Naive thymus-derived CD8-positive, alpha-beta T cell (primary cell): ENCODE measurements around the gene SNCB. TPM values are rescaled to one million over a fixed set of nuclear protein-coding genes. Genes with fewer than 3 reads are reported as not detected.
A peak's percentile ranks its signal among the peaks of the same experiment; 100 is the strongest.

Experiments
- ATAC-seq, 2 donors: fragments of 150-1000 bp; cut with Tn5 transposase in 1 of 2; sonication (Bioruptor Pico), chemical (Tn5 transposase) in 1 of 2; 1 replicate in 1 of 2; 2 replicates in 1 of 2; pipeline ENCODE4 v1.10.0; 2021; ENCODE audit warnings: mild to moderate bottlenecking in 2 of 2, moderate library complexity in 2 of 2
- POLR2A ChIA-PET: fragments of 350-600 bp; sonication (Branson Sonifier 250); formaldehyde crosslinking; loops from one replicate; lab custom pipeline; 2021; ENCODE audit warnings: antibody characterized with exemption; lab: Charles Lee
- DNase-seq, 10 donors: peaks; one replicate each; pipeline versions ENCODE4 v3.0.0 to v3.0.0-alpha.2; 2020 to 2022
- H3K27ac Mint-ChIP-seq, 10 donors: one replicate each; pipeline ENCODE4 v1.8.0; 2020 to 2022; ENCODE audit warnings: mild to moderate bottlenecking in 10 of 10, mixed read lengths in 10 of 10, moderate library complexity in 4 of 10, inconsistent platforms in 1 of 10
- H3K27me3 Mint-ChIP-seq, 5 donors: one replicate each; pipeline ENCODE4 v1.8.0; 2021 to 2022; ENCODE audit warnings: mixed read lengths in 5 of 5
- H3K36me3 Mint-ChIP-seq, 3 donors: one replicate each; pipeline ENCODE4 v1.8.0; 2020 to 2022; ENCODE audit warnings: mixed read lengths in 3 of 3, mild to moderate bottlenecking in 2 of 3, inconsistent platforms in 1 of 3
- H3K4me1 Mint-ChIP-seq, 4 donors: one replicate each; pipeline ENCODE4 v1.8.0; 2021 to 2022; ENCODE audit warnings: mixed read lengths in 4 of 4
- H3K4me3 Mint-ChIP-seq, 10 donors: one replicate each; pipeline ENCODE4 v1.8.0; 2020 to 2022; ENCODE audit warnings: mild to moderate bottlenecking in 10 of 10, mixed read lengths in 10 of 10, moderate library complexity in 6 of 10, inconsistent platforms in 1 of 10
- H3K9me3 Mint-ChIP-seq, 9 donors: one replicate each; pipeline ENCODE4 v1.8.0; 2020 to 2022; ENCODE audit warnings: mixed read lengths in 9 of 9, mild to moderate bottlenecking in 3 of 9, inconsistent platforms in 1 of 9, moderate library complexity in 1 of 9
- polyA plus RNA-seq, 3 donors: library from polyadenylated mRNA; unstranded; fragments of 300-500 nt; fragmentation: Illumina TruSeq; gene quantifications; one replicate each; pipeline ENCODE4 v1.2.3, GENCODE V29; 2021
- total RNA-seq, 8 experiments: library from RNA in 2 of 8; stranded (reverse) in 2 of 8; gene quantifications; one replicate each; pipeline ENCODE4 v1.2.3 and lab custom pipeline; 2021 to 2026

Gene SNCB
- not detected for total RNA-seq
- not detected for polyA plus RNA-seq
- 0 to 0.98 (median 0) reads per million in 6 experiments for total RNA-seq (lab: John Stamatoyannopoulos, UW)

DNA sequence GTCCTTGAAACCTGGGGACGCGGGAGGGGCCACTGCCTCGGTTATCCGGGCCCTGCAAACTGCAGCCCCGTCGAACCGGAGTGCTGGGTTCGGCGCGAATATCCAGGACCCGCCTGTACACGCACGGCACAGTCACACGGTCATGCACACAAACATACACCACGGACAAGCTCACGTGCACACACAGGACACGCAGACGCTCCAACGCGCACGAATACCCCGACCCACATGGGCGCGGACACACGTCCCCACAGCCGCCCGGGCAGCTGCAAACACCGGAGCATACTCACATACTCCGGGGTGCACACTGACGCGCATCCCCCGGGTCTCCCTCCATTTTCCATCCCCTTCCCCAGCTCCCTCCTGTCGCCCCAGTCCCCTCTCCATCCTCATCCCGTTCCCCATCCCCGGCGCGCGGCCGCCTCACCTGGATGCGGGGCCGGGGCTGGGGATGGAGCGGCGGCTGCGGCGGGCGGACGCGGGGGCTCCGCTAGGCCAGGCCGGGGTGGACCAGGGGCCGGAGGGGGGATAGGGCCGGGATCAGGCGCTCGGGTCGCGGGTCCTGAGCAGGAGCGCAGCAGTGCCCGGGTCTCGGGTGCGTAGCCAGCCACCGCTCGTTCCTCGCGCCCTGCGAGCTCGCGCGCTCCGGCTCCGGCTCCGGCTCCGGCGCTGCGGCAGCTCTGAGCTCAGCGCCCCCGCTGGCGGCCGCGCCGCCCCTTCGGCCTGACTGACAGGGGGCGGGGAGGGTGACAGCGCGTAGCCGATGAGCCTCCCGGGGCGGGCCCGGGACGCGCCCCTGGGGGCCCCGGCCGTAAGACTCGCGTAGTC is at the start of gene SNCB, which contains the start of gene EIF4E1B:
Gene SNCB, minus strand, starts transcription at position 682 of the 828 bp plus-strand sequence. CDS start 880 bp downstream, outside the sequence.
Gene EIF4E1B, plus strand, starts transcription at position 823 of the 828 bp plus-strand sequence. CDS start 12,113 bp downstream, outside the sequence.
- Mint-ChIP-seq H3K27me3 (peaks cover 33 to 81% (median 61%) of the 10 kb centered on the region in 5 donors), H3K36me3 (peaks cover 0 to 3% (median 0%) of the 10 kb centered on the region in 3 donors), H3K27ac (peak within 1 kb of the TSS in 1 of 10 donors; percentile 1), H3K4me3 (peak within 1 kb of the TSS; percentile 53 to 75 (median 70)), H3K4me1 (peaks cover 10 to 27% (median 22%) of the 10 kb centered on the region in 4 donors), H3K9me3 (peaks cover 0 to 2% (median 0%) of the 10 kb centered on the region in 9 donors)
- ATAC-seq, result peak; percentile 91 to 96
- DNase-seq, result peak in 9 of 10 donors; percentile 32 to 57 (median 51)
- POLR2A ChIA-PET, result interaction anchor here (0.9 to 1.5 kb wide), 3 partner anchors 19 to 93 kb away, joined by 3 to 5 read pairs (median 3); partner anchors contain the start of gene RNF44

DNA sequence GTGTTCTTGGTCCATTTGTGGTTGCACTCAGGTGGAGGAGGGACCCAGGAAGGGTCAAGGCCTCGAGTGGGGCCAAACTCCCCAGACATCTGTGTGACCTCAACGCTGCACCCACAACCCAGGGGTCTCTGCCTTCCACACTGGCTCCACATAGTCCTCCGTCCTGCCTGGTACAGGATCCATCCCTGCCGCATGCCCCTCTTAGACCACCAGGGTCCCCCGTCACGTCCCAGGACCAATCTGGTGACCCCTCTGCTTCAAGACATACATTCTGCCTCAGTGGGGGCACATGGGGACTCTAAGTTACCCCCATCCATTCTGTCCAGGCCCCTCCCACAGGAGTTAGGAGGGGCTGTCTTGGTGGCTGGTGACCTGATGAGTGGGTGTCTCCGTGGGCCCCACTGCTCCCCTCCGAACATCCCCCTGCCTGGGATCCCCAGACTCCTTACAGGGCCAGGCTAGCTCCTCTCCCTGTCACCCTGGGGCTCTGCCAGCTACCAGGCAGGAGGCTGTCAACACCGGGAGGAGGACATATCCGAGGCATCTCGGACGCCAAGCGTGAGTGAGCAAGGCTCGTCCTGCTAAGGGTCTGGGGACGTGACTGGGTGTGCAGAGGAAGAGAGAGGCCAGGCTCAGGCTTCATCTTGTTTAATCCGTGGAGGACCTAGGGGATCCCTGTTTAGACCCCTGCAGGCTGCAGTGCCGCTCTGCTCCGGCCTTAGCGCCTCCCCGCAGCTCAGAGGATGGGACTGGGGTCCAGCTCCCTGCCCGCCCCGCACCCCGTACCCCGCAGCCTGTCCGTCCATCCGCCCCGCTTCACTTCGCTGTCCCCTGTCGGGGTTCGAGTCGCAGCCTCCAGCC is 49.3 kb upstream of the SNCB start:
- Mint-ChIP-seq H3K9me3 (peaks cover 0 to 13% (median 4%) of the 10 kb centered on the region in 9 donors), H3K4me1 (peaks cover 0 to 1% (median 0%) of the 10 kb centered on the region in 4 donors), H3K4me3 (no peak overlapping the region), H3K27ac (no peak overlapping the region), H3K36me3 (peaks cover 0 to 9% (median 4%) of the 10 kb centered on the region in 3 donors), H3K27me3 (peaks cover 22 to 74% (median 52%) of the 10 kb centered on the region in 5 donors)
- ATAC-seq (no peak), DNase-seq (no peak)
- POLR2A ChIA-PET, result no interaction called here

DNA sequence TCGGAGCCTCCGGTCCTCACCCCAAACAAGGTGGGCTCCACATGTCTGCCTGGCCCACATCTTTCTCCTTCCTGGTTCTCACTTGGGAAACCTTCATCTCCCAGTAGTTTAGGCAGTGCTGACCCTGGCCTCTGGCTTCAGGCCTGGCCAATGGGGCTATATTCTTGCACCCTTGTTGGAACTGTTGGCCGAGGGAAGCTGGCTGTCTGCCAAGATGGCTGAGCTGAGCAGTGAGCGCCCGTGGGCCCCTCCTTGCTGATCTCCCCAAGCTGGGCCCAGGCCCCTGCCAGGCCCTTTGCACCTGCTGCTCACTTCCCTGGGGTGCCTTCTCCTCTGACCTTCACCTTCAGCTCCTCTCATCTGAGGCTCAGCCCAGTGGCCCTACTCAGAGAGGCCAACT is 48.2 kb upstream of the SNCB start:
- Mint-ChIP-seq H3K36me3 (peaks cover 0 to 3% (median 0%) of the 10 kb centered on the region in 3 donors), H3K4me1 (peaks cover 0 to 1% (median 0%) of the 10 kb centered on the region in 4 donors), H3K27me3 (peaks cover 14 to 70% (median 50%) of the 10 kb centered on the region in 5 donors), H3K4me3 (no peak overlapping the region), H3K9me3 (peaks cover 0 to 2% (median 0%) of the 10 kb centered on the region in 9 donors), H3K27ac (no peak overlapping the region)
- POLR2A ChIA-PET, result no interaction called here
- DNase-seq (no peak), ATAC-seq (no peak)

DNA sequence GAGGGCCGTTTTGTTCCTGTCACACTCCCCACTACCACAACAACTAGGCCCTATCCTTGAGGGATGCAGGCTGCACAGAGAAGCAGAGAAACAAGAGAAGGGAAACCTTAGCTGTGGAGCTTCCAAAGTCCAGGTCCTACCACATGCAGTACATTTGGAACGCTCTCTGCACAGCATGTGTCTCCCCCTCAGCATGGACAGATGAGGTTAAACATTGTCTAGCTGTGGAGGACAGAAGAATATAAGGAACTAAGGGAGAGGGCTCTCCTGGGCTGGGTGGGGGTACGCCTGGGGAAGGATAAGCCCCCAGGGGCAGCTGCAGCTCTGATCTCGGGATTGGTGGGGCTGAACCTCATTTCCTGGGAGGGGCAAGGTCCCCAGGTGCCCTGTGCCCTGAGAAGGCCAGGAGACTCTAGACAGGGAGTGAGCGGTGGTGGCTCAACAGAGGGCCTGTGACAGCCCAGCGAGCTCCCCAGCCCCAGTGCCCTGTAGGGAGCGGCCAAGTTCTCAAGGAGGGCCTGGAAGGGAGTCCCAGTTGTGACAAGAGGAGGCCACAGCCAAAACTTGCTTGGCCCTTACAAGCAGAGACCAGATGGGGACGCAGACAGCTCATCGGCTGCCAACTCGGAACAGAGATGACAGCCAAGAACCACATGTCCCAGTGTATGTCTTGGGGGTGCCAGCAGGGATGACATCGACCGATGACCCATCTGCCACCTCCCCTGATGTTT is 47.0 kb upstream of the SNCB start:
- POLR2A ChIA-PET, result no interaction called here
- peaks cover 0 to 1% (median 0%) of the 10 kb centered on the region in 4 donors for H3K4me1 Mint-ChIP-seq
- H3K36me3 Mint-ChIP-seq, result peaks cover 0 to 3% (median 0%) of the 10 kb centered on the region in 3 donors
- no peak for ATAC-seq
- no peak overlapping the region for H3K4me3 Mint-ChIP-seq
- peaks cover 10 to 67% (median 46%) of the 10 kb centered on the region in 5 donors for H3K27me3 Mint-ChIP-seq
- DNase-seq, result no peak
- H3K27ac Mint-ChIP-seq, result no peak overlapping the region
- no peaks in the 10 kb centered on the region for H3K9me3 Mint-ChIP-seq

DNA sequence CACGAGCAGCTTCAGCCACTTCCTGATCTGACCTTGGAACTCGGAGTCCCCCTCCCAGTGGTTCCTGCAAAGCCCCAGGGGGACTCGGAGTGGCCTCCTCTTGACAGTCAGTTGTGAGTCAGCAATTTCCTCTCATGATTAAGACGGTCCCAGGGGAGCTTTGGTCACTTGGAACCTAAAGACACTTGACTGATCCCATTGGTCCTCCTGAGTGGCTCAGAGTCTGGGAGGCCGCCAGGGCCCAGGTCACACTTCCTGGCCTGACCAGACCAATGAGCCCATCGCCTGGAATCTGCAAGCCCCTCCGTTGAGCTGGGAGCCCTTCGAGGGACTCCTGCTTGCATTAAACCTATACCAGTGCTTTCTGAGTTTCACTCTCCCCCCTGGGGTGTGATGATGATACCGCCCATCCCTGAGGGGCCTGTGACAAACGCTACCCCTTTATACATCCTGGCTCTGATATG is 46.1 kb upstream of the SNCB start:
- Mint-ChIP-seq H3K36me3 (peaks cover 0 to 3% (median 0%) of the 10 kb centered on the region in 3 donors), H3K27ac (no peak overlapping the region), H3K4me3 (no peak overlapping the region), H3K27me3 (peaks cover 7 to 68% (median 46%) of the 10 kb centered on the region in 5 donors), H3K9me3 (no peaks in the 10 kb centered on the region), H3K4me1 (peaks cover 0 to 1% (median 0%) of the 10 kb centered on the region in 4 donors)
- DNase-seq (no peak), ATAC-seq (no peak)
- POLR2A ChIA-PET, result no interaction called here

DNA sequence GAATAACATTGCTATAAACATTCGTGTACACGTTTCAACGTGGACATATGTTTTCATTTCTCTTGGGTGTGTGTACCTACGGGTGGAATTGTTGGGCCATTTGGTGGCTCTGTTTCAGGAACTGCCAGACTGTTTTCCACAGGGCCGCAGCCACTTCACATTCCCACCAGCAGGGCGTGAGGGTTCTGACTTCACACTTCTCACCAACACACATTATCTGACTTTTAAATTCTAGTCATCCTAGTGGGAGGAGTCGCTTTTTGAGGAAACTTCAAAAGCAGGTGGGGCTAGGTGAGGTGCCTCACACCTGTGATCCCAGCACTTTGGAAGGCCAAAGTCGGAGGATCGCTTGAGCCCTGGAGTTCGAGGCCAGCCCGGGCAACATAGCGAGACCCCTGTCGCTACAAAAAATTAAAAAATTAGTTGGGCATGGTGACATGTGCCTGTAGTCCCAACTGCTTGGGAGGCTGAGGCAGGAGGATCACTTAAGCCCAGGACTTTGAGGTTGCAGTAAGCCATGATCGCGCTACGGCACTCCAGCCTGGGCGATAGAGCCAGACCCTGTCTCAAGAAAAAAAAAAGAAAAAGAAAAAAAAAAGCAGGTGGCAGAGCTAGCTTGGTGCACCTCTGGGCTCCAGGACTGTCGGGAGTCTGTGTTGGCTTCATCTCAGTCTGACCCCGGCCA is 45.5 kb upstream of the SNCB start:
- POLR2A ChIA-PET, result no interaction called here
- no peak for ATAC-seq
- peaks cover 6 to 69% (median 48%) of the 10 kb centered on the region in 5 donors for H3K27me3 Mint-ChIP-seq
- peaks cover 0 to 1% (median 0%) of the 10 kb centered on the region in 4 donors for H3K4me1 Mint-ChIP-seq
- H3K4me3 Mint-ChIP-seq, result no peak overlapping the region
- peaks cover 0 to 3% (median 0%) of the 10 kb centered on the region in 3 donors for H3K36me3 Mint-ChIP-seq
- no peak overlapping the region for H3K27ac Mint-ChIP-seq
- no peak for DNase-seq
- no peaks in the 10 kb centered on the region for H3K9me3 Mint-ChIP-seq

DNA sequence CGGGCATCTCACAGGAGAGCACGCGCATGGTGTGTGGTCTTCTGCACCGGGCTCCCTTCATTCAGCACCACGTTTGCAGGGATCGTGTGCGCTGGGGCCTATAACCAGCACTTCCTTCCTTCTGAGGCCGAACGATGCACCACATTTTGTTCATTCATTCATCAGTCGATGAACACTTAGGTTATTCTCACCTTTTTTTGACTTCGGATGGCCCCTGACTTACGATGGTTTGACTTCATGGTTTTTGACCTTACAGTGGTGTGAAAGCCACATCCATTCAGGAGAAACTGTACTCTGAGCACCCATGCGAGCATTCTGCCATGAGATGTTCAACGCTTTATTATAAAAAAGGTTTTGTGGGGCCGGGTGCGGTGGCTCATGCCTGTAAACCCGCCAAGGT is 44.5 kb upstream of the SNCB start:
- Mint-ChIP-seq H3K36me3 (peaks cover 0 to 3% (median 0%) of the 10 kb centered on the region in 3 donors), H3K27me3 (peaks cover 4 to 68% (median 46%) of the 10 kb centered on the region in 5 donors)

DNA sequence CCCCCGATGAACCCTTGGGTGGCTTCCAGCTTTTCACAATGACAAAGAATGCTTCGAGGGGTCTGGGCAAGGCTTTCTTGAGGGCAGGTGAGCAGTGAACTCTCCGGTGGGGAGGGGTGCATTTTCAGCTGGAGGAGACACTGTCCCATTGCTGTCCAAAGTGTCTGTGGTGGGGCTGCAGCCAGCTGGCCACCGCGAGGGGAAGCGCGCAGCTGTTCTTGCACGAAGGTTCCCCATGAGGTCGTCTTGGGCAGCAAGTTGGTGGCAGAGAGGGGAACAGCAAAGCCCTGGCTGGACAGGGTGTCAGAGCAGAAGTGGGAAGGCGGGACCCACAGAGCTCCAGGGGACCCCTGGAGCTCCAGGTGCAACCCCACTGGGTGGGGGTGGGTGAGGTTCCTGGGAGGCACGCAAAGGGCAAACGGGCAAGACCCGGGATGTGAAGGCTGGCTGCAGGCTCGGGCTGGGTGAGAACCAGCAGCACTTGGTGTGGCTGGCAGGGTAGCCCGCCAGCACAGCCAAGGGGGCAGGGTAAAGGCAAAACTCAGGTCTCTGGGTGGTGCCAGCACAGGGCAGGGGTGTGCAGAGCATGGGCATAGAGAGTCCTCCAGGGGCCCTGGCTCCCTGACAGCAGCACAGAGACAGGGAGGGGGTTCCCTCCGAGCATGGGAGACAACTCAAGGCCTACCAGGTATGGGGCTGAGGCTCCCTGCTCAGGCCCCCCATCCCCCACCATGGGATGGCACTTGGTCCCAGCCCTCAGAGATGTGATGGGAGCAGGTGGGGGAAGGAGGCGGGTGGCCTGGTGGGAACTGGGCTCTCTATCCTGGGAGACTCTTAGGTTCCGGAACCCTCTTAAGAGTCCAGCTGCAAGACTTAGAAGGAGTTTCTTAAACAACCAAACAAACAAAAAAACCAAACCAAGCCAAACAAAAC is 43.6 kb upstream of the SNCB start:
- Mint-ChIP-seq H3K4me3 (no peak overlapping the region), H3K4me1 (no peaks in the 10 kb centered on the region), H3K27ac (no peak overlapping the region), H3K27me3 (peaks cover 2 to 60% (median 37%) of the 10 kb centered on the region in 5 donors), H3K36me3 (peaks cover 0 to 2% (median 0%) of the 10 kb centered on the region in 3 donors), H3K9me3 (no peaks in the 10 kb centered on the region)
- DNase-seq (no peak), ATAC-seq (no peak)
- POLR2A ChIA-PET, result no interaction called here

More for the DNA sequence above, 44.5 kb upstream of the SNCB start:
- peaks cover 0 to 1% (median 0%) of the 10 kb centered on the region in 4 donors for H3K4me1 Mint-ChIP-seq
- ATAC-seq (no peak), DNase-seq (no peak)
- no peak overlapping the region for H3K27ac Mint-ChIP-seq
- POLR2A ChIA-PET, result no interaction called here
- no peaks in the 10 kb centered on the region for H3K9me3 Mint-ChIP-seq
- no peak overlapping the region for H3K4me3 Mint-ChIP-seq

DNA sequence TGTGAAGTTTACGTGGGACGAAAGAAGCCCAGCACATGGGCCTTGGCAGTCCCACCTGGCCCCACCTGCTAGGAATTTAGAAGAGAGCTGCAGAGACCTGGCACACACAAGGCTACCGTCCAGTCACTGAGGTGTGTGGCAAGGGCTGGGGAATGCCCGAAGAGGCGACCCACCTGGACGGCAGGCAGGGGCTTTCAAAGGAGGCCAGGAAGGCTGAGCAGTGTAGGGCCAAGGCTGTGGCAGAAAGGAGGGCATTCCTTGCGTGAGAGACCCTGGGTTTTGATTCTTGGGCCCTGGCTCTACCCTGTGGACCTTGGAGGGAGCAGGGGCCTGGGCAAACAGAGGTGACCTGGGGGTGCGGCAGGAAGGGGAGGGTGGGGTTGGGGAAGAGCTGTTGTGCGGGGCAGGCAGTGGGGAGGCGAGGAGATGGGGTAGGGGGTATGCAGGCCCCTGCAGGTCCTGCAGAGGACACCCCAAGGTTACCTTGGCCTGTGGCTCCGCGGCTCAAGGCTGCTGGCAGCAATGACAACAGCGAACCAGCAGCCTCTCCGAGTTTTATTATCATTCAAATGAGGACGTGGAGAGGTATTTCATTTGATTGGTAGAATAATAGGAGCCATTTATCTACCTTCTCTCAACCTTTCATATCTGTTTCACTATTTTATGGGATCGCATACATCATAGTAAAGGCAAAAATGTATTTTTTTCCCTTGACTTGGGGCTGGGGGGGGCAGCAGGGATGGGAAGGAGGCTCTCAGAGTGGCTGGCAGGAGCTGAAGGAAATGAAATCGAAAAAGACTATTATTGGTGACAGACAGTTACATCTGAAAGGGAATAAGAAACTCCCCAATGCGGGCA is 41.8 kb upstream of the SNCB start:
- peaks cover 0 to 42% (median 22%) of the 10 kb centered on the region in 5 donors for H3K27me3 Mint-ChIP-seq
- H3K4me3 Mint-ChIP-seq, result no peak overlapping the region
- no peak for DNase-seq
- ATAC-seq, result no peak
- H3K4me1 Mint-ChIP-seq, result no peaks in the 10 kb centered on the region
- H3K9me3 Mint-ChIP-seq, result no peaks in the 10 kb centered on the region
- H3K36me3 Mint-ChIP-seq, result no peaks in the 10 kb centered on the region
- POLR2A ChIA-PET, result no interaction called here
- H3K27ac Mint-ChIP-seq, result no peak overlapping the region

DNA sequence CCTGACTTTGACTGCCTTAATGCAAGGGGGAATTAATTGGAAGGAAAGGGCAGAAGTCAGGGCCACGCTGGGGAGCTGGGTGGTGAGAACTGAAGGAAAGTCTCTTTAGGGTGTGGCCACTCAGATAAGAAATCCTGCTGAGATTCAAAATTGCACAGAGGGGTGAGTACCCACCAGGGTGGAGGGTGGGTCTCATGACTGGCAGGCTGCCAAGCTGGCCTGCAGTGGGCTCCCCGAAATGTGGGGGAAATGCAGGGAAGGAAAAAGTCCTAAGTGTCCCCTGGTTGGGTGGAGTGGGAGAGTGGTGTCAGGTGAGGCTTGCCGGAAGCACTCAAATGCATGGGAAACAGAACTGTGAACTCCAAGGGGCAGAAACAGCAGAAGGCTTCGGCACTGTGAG is 41.1 kb upstream of the SNCB start:
- Mint-ChIP-seq H3K36me3 (no peaks in the 10 kb centered on the region), H3K4me1 (no peaks in the 10 kb centered on the region), H3K27me3 (peaks cover 0 to 34% (median 19%) of the 10 kb centered on the region in 5 donors), H3K27ac (peak overlapping the region in 1 of 10 donors; percentile 55), H3K4me3 (no peak overlapping the region), H3K9me3 (no peaks in the 10 kb centered on the region)
- DNase-seq, result no peak
- no peak for ATAC-seq
- POLR2A ChIA-PET, result no interaction called here
